MCF 10A (cell line): ENCODE data around the gene NLRC3. TPM values are rescaled to one million over a fixed set of nuclear protein-coding genes. Genes with fewer than 3 reads are reported as not detected.

Experiments
- BruUV-seq: library from RNA; stranded (reverse); fragments of 400-500 nt; replicated peaks from 2 replicates; lab custom pipeline; 2021; lab: Mats Ljungman, UMichigan
- CTCF ChIA-PET: fragments of 300-600 bp; sonication (Branson Sonifier 250); formaldehyde crosslinking; extraction: SDS; loops from one replicate; lab custom pipeline; 2021; ENCODE audit warnings: antibody characterized with exemption, inconsistent platforms; lab: Yijun Ruan, JAX
- POLR2A ChIA-PET: fragments of 300-600, 350-650 bp; sonication (Branson Sonifier 250); formaldehyde crosslinking; extraction: SDS; loops from one replicate; lab custom pipeline; 2020; ENCODE audit warnings: antibody characterized with exemption, inconsistent platforms; lab: Yijun Ruan, JAX
- DNase-seq: peaks from one replicate; pipeline ENCODE4 v3.0.0-alpha.2; 2018; ENCODE audit not compliant: unreplicated experiment
- H3K27ac Mint-ChIP-seq: one replicate; pipeline ENCODE4 v1.8.0; 2022; ENCODE audit warnings: mild to moderate bottlenecking, low read depth, mixed read lengths; ENCODE audit not compliant: unreplicated experiment
- H3K27me3 Mint-ChIP-seq: one replicate; pipeline ENCODE4 v1.8.0; 2022; ENCODE audit warnings: mixed read lengths; ENCODE audit not compliant: insufficient read depth, unreplicated experiment
- H3K36me3 Mint-ChIP-seq: one replicate; pipeline ENCODE4 v1.8.0; 2022; ENCODE audit warnings: mild to moderate bottlenecking, moderate library complexity, mixed read lengths; ENCODE audit not compliant: insufficient read depth, unreplicated experiment
- H3K4me1 Mint-ChIP-seq: one replicate; pipeline ENCODE4 v1.8.0; 2022; ENCODE audit warnings: mixed read lengths; ENCODE audit not compliant: insufficient read depth, unreplicated experiment
- H3K4me3 Mint-ChIP-seq: one replicate; pipeline ENCODE4 v1.8.0; 2022; ENCODE audit warnings: mild to moderate bottlenecking, moderate library complexity, mixed read lengths; ENCODE audit not compliant: unreplicated experiment
- H3K9me3 Mint-ChIP-seq: one replicate; pipeline ENCODE4 v1.8.0; 2022; ENCODE audit warnings: mixed read lengths; ENCODE audit not compliant: unreplicated experiment
- CTCF ChIP-seq: fragments of 200-600 bp; IDR thresholded peaks from one replicate; pipeline ENCODE4 v1.8.0; 2022; ENCODE audit warnings: antibody characterized with exemption, mild to moderate bottlenecking; ENCODE audit not compliant: unreplicated experiment
- intact Hi-C: fragments of 100-400 bp; cut with micrococcal nuclease; formaldehyde crosslinking; loops from 2 replicates; pipeline ENCODE4 v1.14.1; 2022
- total RNA-seq: library from RNA; stranded (reverse); gene quantifications from 2 replicates; pipeline ENCODE4 v1.2.3, GENCODE V29; 2022

Gene NLRC3
- total RNA-seq, 1 experiment from 2014 or later = not detected

DNA sequence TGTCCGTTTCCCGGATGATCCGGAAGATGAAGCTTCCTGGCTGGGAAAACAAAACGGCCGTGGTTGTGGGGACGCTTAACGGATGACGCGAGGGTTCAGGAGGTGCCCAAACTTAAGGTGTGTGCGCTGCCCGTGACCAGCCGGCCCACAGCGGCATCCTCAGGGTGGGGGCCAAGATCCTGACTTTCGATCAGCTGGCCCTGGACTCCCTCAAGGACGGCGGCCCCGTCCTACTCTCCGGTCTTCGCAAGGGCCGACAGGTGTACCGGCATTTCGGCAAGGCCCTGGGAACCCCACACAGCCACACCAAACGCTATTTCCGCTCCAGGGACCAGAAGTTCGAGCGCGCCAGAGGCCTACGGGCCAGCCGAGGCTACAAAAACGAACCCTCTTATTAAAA is 80.8 kb downstream of the NLRC3 start:
- H3K9me3 Mint-ChIP-seq = no peaks in the 10 kb centered on the region
- no TSS peak for BruUV-seq
- no peak overlapping the region for H3K4me3 Mint-ChIP-seq
- H3K27me3 Mint-ChIP-seq = no peaks in the 10 kb centered on the region
- ChIA-PET POLR2A (no interaction called here), CTCF (no interaction called here)
- DNase-seq = no peak
- H3K36me3 Mint-ChIP-seq = no peaks in the 10 kb centered on the region
- H3K27ac Mint-ChIP-seq = no peak overlapping the region
- H3K4me1 Mint-ChIP-seq = no peaks in the 10 kb centered on the region
- intact Hi-C loops = no loop called here
- TF ChIP-seq CTCF = no peak

- Mint-ChIP-seq H3K9me3 (no peaks in the 10 kb centered on the region), H3K4me1 (no peaks in the 10 kb centered on the region), H3K4me3 (no peak within 1 kb of the TSS), H3K27me3 (no peaks in the 10 kb centered on the region), H3K36me3 (no peaks in the 10 kb centered on the region), H3K27ac (no peak within 1 kb of the TSS)
- ChIA-PET POLR2A (no interaction called here), CTCF (no interaction called here)
- no peak for DNase-seq
- BruUV-seq = no TSS peak
- TF ChIP-seq CTCF = no peak
- intact Hi-C loops = no loop called here
These were observed 82.0 kb downstream of the NLRC3 start, which contains the start of gene C16orf90 for GRCh38 chr16:3495176-3495575. Gene C16orf90 (minus strand): TSS chr16:3495489. CDS start chr16:3495421, 68 bp downstream.

DNA sequence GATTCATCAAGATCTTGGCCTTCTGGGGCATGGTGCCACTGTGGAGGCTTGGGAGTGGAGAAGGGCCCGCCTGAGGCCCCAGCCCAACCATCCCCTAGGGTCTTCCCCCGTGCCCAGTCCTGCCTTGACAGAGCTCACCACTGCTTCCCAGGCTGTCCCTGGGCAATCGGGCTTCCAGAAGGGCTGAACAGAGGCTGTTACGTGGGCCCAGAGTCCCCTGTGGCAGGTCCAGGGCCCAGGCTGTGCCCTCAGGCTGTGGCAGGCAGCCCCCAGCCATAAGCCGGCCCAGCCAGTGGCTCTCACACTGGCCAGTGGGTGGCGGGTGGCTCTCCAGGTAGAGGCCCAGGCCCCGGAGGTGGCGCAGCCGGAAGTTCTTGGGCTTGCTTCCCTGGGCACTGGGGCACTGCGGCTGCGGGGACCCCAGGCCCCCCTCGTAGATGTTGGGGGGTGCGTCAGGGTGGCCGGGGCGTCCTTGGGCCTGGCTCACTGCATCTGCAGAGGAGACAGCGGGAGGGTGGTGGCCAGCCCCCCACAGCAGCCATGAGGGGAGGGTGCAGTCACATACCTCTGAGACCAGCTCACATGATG is 82.7 kb downstream of the NLRC3 start:
- ChIA-PET CTCF (no interaction called here), POLR2A (no interaction called here)
- no peak for TF ChIP-seq CTCF
- Mint-ChIP-seq H3K36me3 (no peaks in the 10 kb centered on the region), H3K4me3 (no peak overlapping the region), H3K27me3 (no peaks in the 10 kb centered on the region), H3K9me3 (no peaks in the 10 kb centered on the region), H3K4me1 (no peaks in the 10 kb centered on the region), H3K27ac (no peak overlapping the region)
- no peak for DNase-seq
- intact Hi-C loops = no loop called here
- no TSS peak for BruUV-seq

- H3K4me1 Mint-ChIP-seq = no peaks in the 10 kb centered on the region
- no peak for DNase-seq
- no TSS peak for BruUV-seq
- intact Hi-C loops = no loop called here
- CTCF ChIA-PET = interaction anchor here (0.6 kb wide), 1 partner anchor 23 kb away, joined by 4 read pairs; no protein-coding TSS in a partner anchor
- no peak overlapping the region for H3K4me3 Mint-ChIP-seq
- peaks cover 5% of the 10 kb centered on the region for H3K36me3 Mint-ChIP-seq
- no peak overlapping the region for H3K27ac Mint-ChIP-seq
- no peak for TF ChIP-seq CTCF
- POLR2A ChIA-PET = no interaction called here
- H3K9me3 Mint-ChIP-seq = no peaks in the 10 kb centered on the region
- no peaks in the 10 kb centered on the region for H3K27me3 Mint-ChIP-seq
These were observed 84.8 kb downstream of the NLRC3 start for GRCh38 chr16:3492356-3492755.
